Measurements from ENCODE around the gene MEFV. TPM values are rescaled to one million over a fixed set of nuclear protein-coding genes. Genes with fewer than 3 reads are reported as not detected.

The MEFV gene
- total RNA-seq, 2 experiments from 2014 or later, result 0.15 to 0.23 TPM

DNA sequence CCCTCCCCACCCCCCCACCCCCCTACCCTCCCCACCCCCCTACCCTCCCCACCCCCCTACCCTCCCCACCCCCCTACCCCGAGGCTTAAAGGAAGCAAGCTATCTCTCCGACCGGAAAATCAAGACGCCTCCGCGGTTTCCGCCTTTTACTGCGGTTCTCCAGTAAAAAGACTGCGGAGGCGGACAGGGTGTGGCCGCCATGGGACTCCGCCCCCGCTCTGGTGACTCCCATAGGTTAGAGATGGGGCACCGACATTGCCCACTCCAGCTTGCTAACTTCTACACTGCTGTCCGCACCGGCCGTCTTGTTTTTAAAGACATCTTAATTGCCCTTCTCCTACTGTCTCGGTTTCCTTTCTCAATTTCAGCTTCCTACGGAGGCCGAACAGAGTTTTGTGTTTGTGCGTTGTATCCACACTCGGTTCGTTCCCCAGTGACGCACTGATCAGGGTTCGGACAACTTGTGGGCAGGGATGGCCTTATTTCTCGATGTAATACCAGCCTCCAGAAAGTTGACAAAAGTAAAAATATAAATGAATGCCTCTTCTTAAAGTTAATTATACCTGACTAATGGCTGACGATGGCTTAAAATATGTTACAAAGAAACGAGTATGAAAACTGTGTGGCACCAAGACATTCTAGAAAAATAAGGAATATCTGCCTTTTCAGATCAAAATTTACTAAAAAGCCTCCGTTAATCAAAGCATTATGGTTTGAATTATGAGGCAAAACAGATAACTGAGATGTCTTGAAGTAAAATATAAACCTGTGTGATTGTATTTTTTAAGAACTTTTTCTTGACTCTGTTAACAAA, 20.4 kb downstream of the MEFV start:
- POLR2A ChIA-PET, result interaction anchor here (0.7 to 3.4 kb wide), 12 partner anchors 13 to 273 kb away, joined by 3 to 28 read pairs (median 6); partner anchors contain the start of genes NAA60, ZNF174, ZNF263 and ZNF597
- H3K27ac Mint-ChIP-seq, result peak overlapping the region; percentile 77

DNA sequence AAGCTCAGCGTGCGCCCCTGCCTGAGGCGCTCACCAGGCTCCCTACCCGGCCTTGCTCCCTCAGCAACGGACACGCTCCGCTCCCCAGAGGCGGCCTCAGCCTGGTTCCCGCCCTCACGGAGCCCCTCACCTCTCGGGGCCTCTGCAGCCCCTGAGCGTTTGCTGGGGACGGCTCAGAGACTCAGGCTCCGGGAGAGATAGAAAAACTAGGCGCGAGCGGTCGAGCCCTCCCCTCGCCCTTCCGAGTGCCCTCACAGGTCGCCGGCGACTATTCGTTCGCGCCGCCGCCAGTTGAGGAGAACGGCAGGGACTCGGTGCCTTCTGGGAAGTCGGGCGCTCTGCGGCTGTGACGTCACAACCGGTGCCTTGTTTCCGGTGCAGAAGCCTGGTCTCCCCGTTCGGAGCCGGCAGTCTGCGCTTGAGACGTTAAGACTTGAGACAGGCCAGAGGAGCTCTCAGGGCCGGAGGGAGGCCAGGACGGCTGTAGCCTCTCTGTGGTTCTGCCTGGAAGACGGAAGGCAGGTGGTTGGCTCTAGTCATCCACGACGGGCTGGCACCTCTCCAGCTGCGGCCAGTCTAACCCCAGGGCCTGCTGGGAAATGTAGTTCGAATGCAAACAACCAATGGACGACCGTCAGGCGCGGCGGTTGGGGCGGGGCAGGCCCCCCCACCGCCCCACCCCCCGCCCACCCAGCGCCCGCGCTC, 21.4 kb downstream of the MEFV start, which contains the start of gene ZNF200:
ZNF200 (minus strand) TSS at position 302 of the 705 bp plus-strand sequence. CDS start 1,403 bp downstream, outside the sequence.
- ChIA-PET CTCF (interaction anchor here (1.3 kb wide), 1 partner anchor 43 kb away, joined by 3 read pairs; no protein-coding TSS in a partner anchor), POLR2A (interaction anchor here (0.7 to 3.4 kb wide), 20 partner anchors 14 to 274 kb away, joined by 3 to 28 read pairs (median 4); partner anchors contain the start of genes NAA60, OR1F1, TIGD7 and ZNF174)
- peak within 1 kb of the TSS; percentile 97 for H3K27ac Mint-ChIP-seq
- no peaks in the 10 kb centered on the region for H3K27me3 Mint-ChIP-seq
- H3K36me3 Mint-ChIP-seq (ENCODE audit: low read depth), result peaks cover 55% of the 10 kb centered on the region
- peaks cover 37% of the 10 kb centered on the region for H3K9me3 Mint-ChIP-seq
- H3K4me1 Mint-ChIP-seq, result peaks cover 31% of the 10 kb centered on the region
- peak within 1 kb of the TSS; percentile 83 for H3K4me3 Mint-ChIP-seq
- peak; percentile 95 for DNase-seq

More for the DNA sequence above, 20.4 kb downstream of the MEFV start:
- H3K36me3 Mint-ChIP-seq (ENCODE audit: low read depth), result peaks cover 45% of the 10 kb centered on the region
- H3K4me3 Mint-ChIP-seq, result peak overlapping the region; percentile 65
- CTCF ChIA-PET, result interaction anchor here (1.3 kb wide), 1 partner anchor 44 kb away, joined by 3 read pairs; no protein-coding TSS in a partner anchor
- peak; percentile 76 for DNase-seq
- H3K4me1 Mint-ChIP-seq, result peaks cover 31% of the 10 kb centered on the region
- no peaks in the 10 kb centered on the region for H3K27me3 Mint-ChIP-seq
- H3K9me3 Mint-ChIP-seq, result peaks cover 26% of the 10 kb centered on the region

GRCh38 chr16:3234543-3234856, 21.9 kb downstream of the MEFV start:
- ChIA-PET CTCF (interaction anchor here (0.6 kb wide), 1 partner anchor 232 kb away, joined by 4 read pairs; no protein-coding TSS in a partner anchor), POLR2A (interaction anchor here (0.8 to 3.4 kb wide), 17 partner anchors 11 to 275 kb away, joined by 3 to 28 read pairs (median 6); partner anchors contain the start of genes OR1F1, TIGD7, ZNF174 and ZNF263)
- H3K36me3 Mint-ChIP-seq (ENCODE audit: low read depth), result peaks cover 59% of the 10 kb centered on the region
- peaks cover 31% of the 10 kb centered on the region for H3K4me1 Mint-ChIP-seq
- no peak for DNase-seq
- peaks cover 39% of the 10 kb centered on the region for H3K9me3 Mint-ChIP-seq
- H3K27ac Mint-ChIP-seq, result peak overlapping the region; percentile 97
- H3K27me3 Mint-ChIP-seq, result no peaks in the 10 kb centered on the region
- peak overlapping the region; percentile 83 for H3K4me3 Mint-ChIP-seq

GRCh38 chr16:3223913-3224515, 32.4 kb downstream of the MEFV start:
- DNase-seq, result no peak
- Mint-ChIP-seq H3K9me3 (peaks cover 59% of the 10 kb centered on the region), H3K27ac (no peak overlapping the region), H3K36me3 (ENCODE audit: low read depth) (peaks cover 71% of the 10 kb centered on the region), H3K4me3 (no peak overlapping the region), H3K27me3 (no peaks in the 10 kb centered on the region), H3K4me1 (no peaks in the 10 kb centered on the region)
- ChIA-PET CTCF (no interaction called here), POLR2A (interaction anchor here (0.7 to 1.1 kb wide), 2 partner anchors 10 to 185 kb away, joined by 3 to 5 read pairs; no protein-coding TSS in a partner anchor)

DNA sequence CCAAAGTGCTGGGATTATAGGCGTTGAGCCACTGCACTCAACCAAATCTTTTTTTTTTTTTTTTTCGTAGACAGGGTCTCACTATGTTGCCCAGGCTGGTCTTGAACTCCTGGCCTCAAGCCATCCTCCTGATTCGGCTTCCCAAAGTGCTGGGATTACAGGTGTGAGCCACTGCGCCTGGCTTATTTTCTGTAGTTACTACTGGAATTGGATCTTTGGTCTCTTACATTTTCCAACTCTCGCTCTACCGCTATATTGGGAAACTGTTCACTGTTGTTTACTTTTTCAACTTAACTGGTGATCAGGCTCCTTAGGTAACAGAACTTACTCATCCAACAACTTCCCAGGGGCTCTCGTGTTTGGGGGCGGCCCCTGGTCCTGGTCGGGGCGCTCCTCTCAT, 35.6 kb downstream of the MEFV start:
- CTCF ChIA-PET, result no interaction called here
- H3K4me1 Mint-ChIP-seq, result peaks cover 17% of the 10 kb centered on the region
- POLR2A ChIA-PET, result interaction anchor here (0.9 to 2.6 kb wide), 2 partner anchors 14 kb away, joined by 4 to 17 read pairs; partner anchors contain the start of gene ZNF200
- no peaks in the 10 kb centered on the region for H3K27me3 Mint-ChIP-seq
- no peak overlapping the region for H3K4me3 Mint-ChIP-seq
- H3K36me3 Mint-ChIP-seq (ENCODE audit: low read depth), result peaks cover 64% of the 10 kb centered on the region
- DNase-seq, result no peak
- peaks cover 59% of the 10 kb centered on the region for H3K9me3 Mint-ChIP-seq
- H3K27ac Mint-ChIP-seq, result no peak overlapping the region

GRCh38 chr16:3216263-3216640, 40.2 kb downstream of the MEFV start:
- H3K4me3 Mint-ChIP-seq, result no peak overlapping the region

GRCh38 chr16:3215601-3216262, 40.7 kb downstream of the MEFV start:
- Mint-ChIP-seq H3K27ac (peak overlapping the region; percentile 99), H3K27me3 (no peaks in the 10 kb centered on the region), H3K9me3 (peaks cover 41% of the 10 kb centered on the region), H3K4me3 (peak overlapping the region; percentile 35), H3K4me1 (peaks cover 35% of the 10 kb centered on the region), H3K36me3 (ENCODE audit: low read depth) (peaks cover 52% of the 10 kb centered on the region)
- CTCF ChIA-PET, result interaction anchor here (1.2 kb wide), 1 partner anchor 69 kb away, joined by 3 read pairs; no protein-coding TSS in a partner anchor
- POLR2A ChIA-PET, result interaction anchor here (0.9 to 2.4 kb wide), 10 partner anchors 13 to 185 kb away, joined by 3 to 15 read pairs (median 6); partner anchors contain the start of genes ZNF174, ZNF200 and ZSCAN32
- DNase-seq, result no peak

More at GRCh38 chr16:3216263-3216640, 40.2 kb downstream of the MEFV start:
- ChIA-PET CTCF (interaction anchor here (1.2 kb wide), 1 partner anchor 68 kb away, joined by 3 read pairs; no protein-coding TSS in a partner anchor), POLR2A (interaction anchor here (0.5 to 2.4 kb wide), 11 partner anchors 9 to 185 kb away, joined by 3 to 15 read pairs (median 6); partner anchors contain the start of genes ZNF174, ZNF200 and ZSCAN32)
- H3K27ac Mint-ChIP-seq, result peak overlapping the region; percentile 99
- H3K9me3 Mint-ChIP-seq, result peaks cover 42% of the 10 kb centered on the region
- H3K36me3 Mint-ChIP-seq (ENCODE audit: low read depth), result peaks cover 52% of the 10 kb centered on the region
- DNase-seq, result no peak
- no peaks in the 10 kb centered on the region for H3K27me3 Mint-ChIP-seq
- peaks cover 35% of the 10 kb centered on the region for H3K4me1 Mint-ChIP-seq

DNA sequence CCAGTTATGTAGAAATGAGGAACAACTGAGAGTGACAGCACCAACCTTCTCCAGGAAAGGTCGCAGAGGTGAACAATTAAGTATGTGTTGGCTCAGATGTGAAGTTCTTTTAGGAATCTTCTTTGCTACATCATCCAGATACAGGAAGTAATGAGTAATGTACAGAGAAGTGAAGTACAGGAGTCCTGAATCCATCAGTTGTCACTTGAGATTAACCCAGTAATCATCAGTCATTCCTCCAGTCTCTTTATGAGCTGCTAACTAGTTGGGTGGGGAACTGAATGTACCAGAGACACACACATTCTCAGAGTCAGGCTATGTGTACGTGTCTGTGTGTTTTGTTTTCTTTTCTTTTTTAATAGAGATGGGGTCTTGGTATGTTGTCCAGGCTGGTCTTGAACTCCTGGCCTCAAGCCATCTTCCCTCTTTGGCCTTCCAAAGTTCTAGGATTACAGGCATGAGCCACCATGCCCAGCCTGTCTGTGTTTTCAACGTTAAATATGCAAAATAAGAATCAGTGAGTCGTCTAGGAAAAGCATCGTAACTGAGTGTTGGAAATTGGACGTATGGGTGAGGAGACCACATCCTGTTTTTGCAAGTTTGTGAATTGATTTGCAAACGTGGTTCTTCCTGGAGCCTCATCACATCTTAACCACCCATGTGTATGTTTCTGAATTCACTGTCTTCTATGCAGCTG, 41.4 kb downstream of the MEFV start:
- CTCF ChIA-PET, result no interaction called here
- peaks cover 52% of the 10 kb centered on the region for H3K36me3 Mint-ChIP-seq (ENCODE audit: low read depth)

GRCh38 chr16:3212567-3212966, 43.9 kb downstream of the MEFV start:
- no peak overlapping the region for H3K27ac Mint-ChIP-seq
- H3K4me3 Mint-ChIP-seq, result no peak overlapping the region
- peaks cover 30% of the 10 kb centered on the region for H3K4me1 Mint-ChIP-seq
- H3K27me3 Mint-ChIP-seq, result peaks cover 2% of the 10 kb centered on the region
- CTCF ChIA-PET, result no interaction called here
- POLR2A ChIA-PET, result interaction anchor here (1.2 kb wide), 1 partner anchor 245 kb away, joined by 3 read pairs; no protein-coding TSS in a partner anchor
- no peak for DNase-seq
- H3K9me3 Mint-ChIP-seq, result peaks cover 43% of the 10 kb centered on the region
- H3K36me3 Mint-ChIP-seq (ENCODE audit: low read depth), result peaks cover 48% of the 10 kb centered on the region

More for the DNA sequence above, 41.4 kb downstream of the MEFV start:
- Mint-ChIP-seq H3K27me3 (no peaks in the 10 kb centered on the region), H3K4me1 (peaks cover 35% of the 10 kb centered on the region), H3K4me3 (peak overlapping the region; percentile 35), H3K9me3 (peaks cover 45% of the 10 kb centered on the region), H3K27ac (peak overlapping the region; percentile 99)
- DNase-seq, result peak; percentile 61
- POLR2A ChIA-PET, result interaction anchor here (0.9 to 2.4 kb wide), 10 partner anchors 13 to 186 kb away, joined by 3 to 15 read pairs (median 6); partner anchors contain the start of genes ZNF174, ZNF200 and ZSCAN32

DNA sequence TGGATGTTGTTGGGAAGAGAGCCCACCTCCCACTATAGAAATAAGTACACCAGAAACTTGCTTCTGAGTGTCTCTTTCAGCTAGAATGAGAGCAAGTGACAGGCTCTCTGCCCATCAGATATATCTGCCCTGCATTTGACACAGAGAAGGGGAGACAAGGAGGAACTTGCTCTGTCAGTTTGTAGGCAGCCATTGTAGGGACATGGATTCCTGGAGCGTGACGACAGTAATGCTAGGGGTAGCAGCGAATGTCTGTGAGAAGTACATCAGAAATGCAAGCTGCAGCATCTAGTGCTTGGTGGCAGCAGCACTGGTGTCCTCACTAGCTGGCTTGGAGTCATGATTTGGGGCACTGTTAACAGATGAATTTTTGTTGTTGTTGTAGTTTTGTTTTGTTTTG, 44.4 kb downstream of the MEFV start:
- H3K4me1 Mint-ChIP-seq, result peaks cover 28% of the 10 kb centered on the region
- DNase-seq, result no peak
- H3K36me3 Mint-ChIP-seq (ENCODE audit: low read depth), result peaks cover 48% of the 10 kb centered on the region
- no peak overlapping the region for H3K4me3 Mint-ChIP-seq
- ChIA-PET POLR2A (interaction anchor here (1.2 kb wide), 1 partner anchor 245 kb away, joined by 3 read pairs; no protein-coding TSS in a partner anchor), CTCF (no interaction called here)
- H3K9me3 Mint-ChIP-seq, result peaks cover 47% of the 10 kb centered on the region
- peak overlapping the region; percentile 56 for H3K27ac Mint-ChIP-seq
- peaks cover 2% of the 10 kb centered on the region for H3K27me3 Mint-ChIP-seq

Data from activated CD4-positive, alpha-beta memory T cell treated with anti-CD3 and anti-CD28 coated beads, Interleukin-2, amount 10 ng/mL, durations not matched to agents 7 days and 5 days (primary cell).